Central memory CD8-positive, alpha-beta T cell (primary cell): ENCODE data around the gene TSEN34.
"Not testable (repeated sequence)": the region's sequence is repeated elsewhere in the genome, so short reads cannot be mapped to it uniquely, and the experiment has no call there.

Experiments
- ATAC-seq: fragments of 150-1000 bp; cut with Tn5 transposase; replicated peaks from 2 replicates; pipeline ENCODE4 v1.10.0; 2022; ENCODE audit warnings: mild to moderate bottlenecking, moderate FRiP score, moderate number of reproducible peaks; ENCODE audit not compliant: poor library complexity, severe bottlenecking; ENCODE audit errors: extremely low read depth
- DNase-seq, 2 donors: peaks; one replicate each; pipeline ENCODE4 v3.0.0; 2021; ENCODE audit warnings: low spot score in 2 of 2
- H3K27ac Mint-ChIP-seq: one replicate; pipeline ENCODE4 v1.8.0; 2022; ENCODE audit warnings: low read depth, mild to moderate bottlenecking, moderate library complexity, mixed read lengths
- H3K27me3 Mint-ChIP-seq: one replicate; pipeline ENCODE4 v1.8.0; 2022; ENCODE audit warnings: mixed read lengths
- H3K36me3 Mint-ChIP-seq: one replicate; pipeline ENCODE4 v1.8.0; 2022; ENCODE audit warnings: mild to moderate bottlenecking, moderate library complexity, mixed read lengths; ENCODE audit not compliant: insufficient read depth
- H3K4me1 Mint-ChIP-seq: one replicate; pipeline ENCODE4 v1.8.0; 2022; ENCODE audit warnings: mixed read lengths
- H3K4me3 Mint-ChIP-seq: one replicate; pipeline ENCODE4 v1.8.0; 2022; ENCODE audit warnings: mild to moderate bottlenecking, moderate library complexity, mixed read lengths
- H3K9me3 Mint-ChIP-seq: one replicate; pipeline ENCODE4 v1.8.0; 2022; ENCODE audit warnings: mixed read lengths

TSEN34 gene

GRCh38 chr19:54223937-54224281 is 32.8 kb downstream of the TSEN34 start:
- H3K27ac Mint-ChIP-seq, H3K36me3 Mint-ChIP-seq, ATAC-seq, DNase-seq, H3K4me1 Mint-ChIP-seq, H3K9me3 Mint-ChIP-seq, H3K4me3 Mint-ChIP-seq: not testable (repeated sequence)
- peaks cover 17% of the 10 kb centered on the region for H3K27me3 Mint-ChIP-seq

- not testable (repeated sequence) for ATAC-seq, DNase-seq, H3K36me3 Mint-ChIP-seq, H3K27ac Mint-ChIP-seq, H3K4me3 Mint-ChIP-seq, H3K9me3 Mint-ChIP-seq, H3K4me1 Mint-ChIP-seq
- peaks cover 24% of the 10 kb centered on the region for H3K27me3 Mint-ChIP-seq
These were observed 33.5 kb downstream of the TSEN34 start for GRCh38 chr19:54224619-54225018.

DNA sequence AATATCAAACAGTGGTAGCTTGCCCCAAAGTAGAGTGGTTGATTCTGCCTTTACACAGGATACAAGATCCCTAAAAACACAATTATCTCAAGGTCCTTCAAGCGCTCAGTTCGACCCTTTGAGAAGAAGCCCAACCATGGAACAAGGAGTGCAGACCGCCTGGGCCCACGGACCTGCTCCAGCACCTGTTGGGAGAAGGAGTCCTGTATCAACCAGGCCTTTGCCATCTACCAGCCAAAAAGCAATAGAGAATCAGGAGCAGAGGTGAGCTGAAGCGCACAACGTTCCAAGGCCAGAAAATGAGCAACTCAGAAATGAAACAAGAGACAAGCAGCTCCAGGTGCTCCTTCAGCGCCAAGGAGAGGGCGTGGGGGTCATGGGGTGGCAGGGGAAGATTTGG is 38.0 kb downstream of the TSEN34 start:
- H3K9me3 Mint-ChIP-seq, result no peaks in the 10 kb centered on the region
- peaks cover 32% of the 10 kb centered on the region for H3K27me3 Mint-ChIP-seq
- DNase-seq, result no peak
- no peak for ATAC-seq
- H3K4me1 Mint-ChIP-seq, result peaks cover 4% of the 10 kb centered on the region
- H3K27ac Mint-ChIP-seq, result no peak overlapping the region
- no peaks in the 10 kb centered on the region for H3K36me3 Mint-ChIP-seq
- no peak overlapping the region for H3K4me3 Mint-ChIP-seq

DNA sequence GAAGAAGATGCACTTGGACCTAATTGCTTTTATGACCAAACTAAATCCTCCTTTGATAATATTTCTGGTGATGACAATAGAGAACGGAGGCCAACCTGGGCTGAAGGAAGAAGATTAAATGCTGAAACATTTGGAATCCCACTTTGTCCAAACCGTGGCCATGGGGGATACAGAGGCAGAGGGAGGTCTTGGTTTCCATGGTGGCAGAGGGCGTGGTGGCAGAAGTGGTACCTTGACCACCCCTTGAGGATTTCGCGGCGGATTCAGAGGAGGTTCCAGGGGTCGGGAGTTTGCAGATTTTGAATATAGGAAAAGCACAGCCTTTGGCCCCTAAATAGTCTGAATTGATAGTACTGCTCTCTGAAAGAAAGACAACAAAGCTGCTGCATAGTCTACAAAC is 38.9 kb downstream of the TSEN34 start:
- ATAC-seq (no peak), DNase-seq (no peak)
- no peaks in the 10 kb centered on the region for H3K36me3 Mint-ChIP-seq
- no peak overlapping the region for H3K27ac Mint-ChIP-seq
- H3K4me3 Mint-ChIP-seq, result no peak overlapping the region
- no peaks in the 10 kb centered on the region for H3K9me3 Mint-ChIP-seq
- H3K4me1 Mint-ChIP-seq, result peaks cover 4% of the 10 kb centered on the region
- peaks cover 32% of the 10 kb centered on the region for H3K27me3 Mint-ChIP-seq

GRCh38 chr19:54231077-54231931 is 40.2 kb downstream of the TSEN34 start:
- no peaks in the 10 kb centered on the region for H3K9me3 Mint-ChIP-seq
- no peak overlapping the region for H3K4me3 Mint-ChIP-seq
- H3K36me3 Mint-ChIP-seq, result no peaks in the 10 kb centered on the region
- ATAC-seq, result peak; percentile 77
- H3K27me3 Mint-ChIP-seq, result peaks cover 39% of the 10 kb centered on the region
- no peak overlapping the region for H3K27ac Mint-ChIP-seq
- peak; percentile 73 to 92 for DNase-seq
- peaks cover 4% of the 10 kb centered on the region for H3K4me1 Mint-ChIP-seq

GRCh38 chr19:54233941-54234340 is 42.8 kb downstream of the TSEN34 start:
- DNase-seq, result no peak
- no peaks in the 10 kb centered on the region for H3K9me3 Mint-ChIP-seq
- H3K27ac Mint-ChIP-seq, result no peak overlapping the region
- no peaks in the 10 kb centered on the region for H3K36me3 Mint-ChIP-seq
- peaks cover 4% of the 10 kb centered on the region for H3K4me1 Mint-ChIP-seq
- peaks cover 40% of the 10 kb centered on the region for H3K27me3 Mint-ChIP-seq
- H3K4me3 Mint-ChIP-seq, result no peak overlapping the region
- ATAC-seq, result no peak

- not testable (repeated sequence) for ATAC-seq, H3K36me3 Mint-ChIP-seq, H3K9me3 Mint-ChIP-seq, H3K4me3 Mint-ChIP-seq, DNase-seq, H3K27ac Mint-ChIP-seq, H3K4me1 Mint-ChIP-seq
- H3K27me3 Mint-ChIP-seq, result peaks cover 28% of the 10 kb centered on the region
These were observed 48.6 kb downstream of the TSEN34 start for GRCh38 chr19:54239491-54240371.

DNA sequence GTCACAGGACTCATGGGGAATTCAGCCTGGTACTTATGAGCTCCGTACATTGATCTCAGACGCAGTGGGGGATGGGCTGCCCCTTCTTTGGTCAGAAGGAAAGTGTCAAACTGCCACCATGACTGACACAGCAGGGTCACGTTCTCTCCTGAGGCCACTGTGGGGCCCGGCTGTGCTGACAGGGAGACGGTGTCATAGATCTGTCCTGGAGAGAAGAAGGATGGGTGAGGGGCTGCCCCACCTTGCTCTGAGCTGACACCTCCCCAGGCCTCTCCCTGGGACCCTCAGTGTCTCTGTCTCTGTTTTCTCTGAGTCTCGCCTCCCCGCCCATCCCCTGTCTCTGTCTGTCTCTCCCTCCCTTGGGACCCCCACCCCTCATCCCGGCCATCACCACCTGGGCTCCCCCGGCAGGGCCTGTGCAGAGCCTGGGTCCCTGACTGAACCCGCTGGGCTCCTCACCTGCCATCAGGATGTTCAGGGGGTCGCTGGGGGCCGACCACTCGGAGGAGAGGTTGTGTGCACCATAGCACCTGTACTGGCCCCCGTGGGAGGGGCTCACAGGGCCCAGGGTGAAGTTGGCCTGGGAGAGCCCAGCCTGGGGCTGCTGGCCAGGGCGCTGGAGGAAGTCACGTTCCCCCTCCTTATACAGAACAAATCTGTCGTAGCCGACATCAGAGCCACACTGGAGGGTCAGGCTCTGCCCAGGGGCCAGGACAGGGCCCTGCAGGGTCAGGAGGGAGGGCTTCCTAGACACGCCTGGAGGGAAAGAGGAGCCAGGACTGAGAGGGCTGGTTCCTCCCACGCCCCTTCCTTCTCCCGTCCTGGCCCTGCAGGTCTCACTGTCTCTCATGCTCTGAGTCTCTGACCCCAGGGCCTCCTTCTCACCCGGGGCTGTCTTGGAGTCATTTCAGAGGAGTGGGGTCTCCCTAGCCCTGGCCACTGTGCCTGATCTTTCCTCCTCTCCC is 49.5 kb downstream of the TSEN34 start:
- H3K36me3 Mint-ChIP-seq, H3K4me3 Mint-ChIP-seq, H3K27ac Mint-ChIP-seq, H3K4me1 Mint-ChIP-seq, H3K9me3 Mint-ChIP-seq, DNase-seq, ATAC-seq: not testable (repeated sequence)
- peaks cover 27% of the 10 kb centered on the region for H3K27me3 Mint-ChIP-seq

GRCh38 chr19:54242234-54242633 is 51.1 kb downstream of the TSEN34 start:
- peaks cover 19% of the 10 kb centered on the region for H3K27me3 Mint-ChIP-seq
- H3K9me3 Mint-ChIP-seq, ATAC-seq, H3K27ac Mint-ChIP-seq, H3K36me3 Mint-ChIP-seq, DNase-seq, H3K4me1 Mint-ChIP-seq, H3K4me3 Mint-ChIP-seq: not testable (repeated sequence)

DNA sequence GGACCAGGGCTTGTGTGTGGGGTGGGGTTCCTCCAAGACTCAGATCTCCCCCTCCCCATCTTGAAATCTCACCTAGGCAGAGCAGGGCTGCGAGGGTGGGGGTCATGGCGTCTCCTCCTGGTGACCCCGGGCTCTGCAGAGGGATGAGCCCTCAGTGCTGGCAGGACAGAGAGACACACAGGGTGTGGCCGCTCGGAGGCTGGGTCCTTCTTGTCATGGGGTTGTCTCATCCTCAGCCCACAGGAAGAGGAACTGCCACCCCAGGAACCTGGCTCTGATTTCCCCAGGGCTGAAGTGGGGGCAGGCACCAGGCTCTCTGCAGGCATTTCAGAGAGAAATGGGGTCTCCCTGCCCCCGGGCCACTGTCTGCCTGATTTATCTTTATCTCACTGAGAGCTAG is 51.5 kb downstream of the TSEN34 start, which contains the start of gene LILRA6:
Gene LILRA6 (minus strand): TSS at position 145 of the 400 bp plus-strand sequence.
- not testable (repeated sequence) for H3K4me1 Mint-ChIP-seq, H3K36me3 Mint-ChIP-seq, ATAC-seq, H3K9me3 Mint-ChIP-seq, H3K27ac Mint-ChIP-seq, H3K4me3 Mint-ChIP-seq, DNase-seq
- H3K27me3 Mint-ChIP-seq, result peaks cover 19% of the 10 kb centered on the region

GRCh38 chr19:54243809-54244208 is 52.7 kb downstream of the TSEN34 start:
- not testable (repeated sequence) for H3K9me3 Mint-ChIP-seq, H3K27ac Mint-ChIP-seq, ATAC-seq, DNase-seq, H3K36me3 Mint-ChIP-seq, H3K4me3 Mint-ChIP-seq
- Mint-ChIP-seq H3K4me1 (peaks cover 11% of the 10 kb centered on the region), H3K27me3 (peaks cover 18% of the 10 kb centered on the region)
